Measurements from ENCODE around the gene ARHGEF3.

Gene ARHGEF3

DNA sequence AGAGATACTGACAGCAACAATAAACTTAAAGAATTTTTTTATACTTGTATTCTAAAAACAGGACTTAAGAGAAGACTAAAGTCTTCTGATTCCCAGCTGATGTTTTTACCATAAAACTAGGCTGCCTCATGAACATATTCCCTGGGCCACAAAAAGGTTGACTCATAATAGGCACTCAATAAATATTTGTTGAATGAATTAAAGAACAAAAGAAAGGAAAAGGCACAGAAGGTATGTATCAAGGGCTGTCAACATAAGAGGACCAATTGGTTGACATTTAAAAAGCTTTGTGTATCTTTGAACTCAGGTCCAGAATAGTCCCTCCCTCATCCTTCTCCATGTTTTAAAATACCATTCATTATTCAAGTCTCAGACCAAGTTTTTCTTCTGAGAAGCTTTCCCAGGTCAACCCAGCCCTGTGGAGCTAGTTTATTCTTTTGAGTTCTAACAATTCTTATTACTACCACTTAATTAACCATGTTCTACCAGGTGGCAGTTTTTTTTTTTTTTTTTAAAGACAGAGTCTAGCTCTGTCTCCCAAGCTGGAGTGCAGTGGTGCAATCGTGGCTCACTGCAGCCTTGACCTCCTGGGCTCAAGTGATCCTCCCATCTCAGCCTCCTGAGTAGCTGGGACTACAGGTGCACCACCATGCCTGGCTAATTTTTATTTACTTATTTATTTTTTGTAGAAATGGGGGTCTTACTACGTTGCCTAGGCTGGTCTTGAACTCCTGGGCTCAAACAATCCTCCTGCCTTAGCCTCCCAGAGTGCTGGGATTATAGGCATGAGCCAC, 17.5 kb upstream of the ARHGEF3 start:
- no peak for DNase-seq

DNA sequence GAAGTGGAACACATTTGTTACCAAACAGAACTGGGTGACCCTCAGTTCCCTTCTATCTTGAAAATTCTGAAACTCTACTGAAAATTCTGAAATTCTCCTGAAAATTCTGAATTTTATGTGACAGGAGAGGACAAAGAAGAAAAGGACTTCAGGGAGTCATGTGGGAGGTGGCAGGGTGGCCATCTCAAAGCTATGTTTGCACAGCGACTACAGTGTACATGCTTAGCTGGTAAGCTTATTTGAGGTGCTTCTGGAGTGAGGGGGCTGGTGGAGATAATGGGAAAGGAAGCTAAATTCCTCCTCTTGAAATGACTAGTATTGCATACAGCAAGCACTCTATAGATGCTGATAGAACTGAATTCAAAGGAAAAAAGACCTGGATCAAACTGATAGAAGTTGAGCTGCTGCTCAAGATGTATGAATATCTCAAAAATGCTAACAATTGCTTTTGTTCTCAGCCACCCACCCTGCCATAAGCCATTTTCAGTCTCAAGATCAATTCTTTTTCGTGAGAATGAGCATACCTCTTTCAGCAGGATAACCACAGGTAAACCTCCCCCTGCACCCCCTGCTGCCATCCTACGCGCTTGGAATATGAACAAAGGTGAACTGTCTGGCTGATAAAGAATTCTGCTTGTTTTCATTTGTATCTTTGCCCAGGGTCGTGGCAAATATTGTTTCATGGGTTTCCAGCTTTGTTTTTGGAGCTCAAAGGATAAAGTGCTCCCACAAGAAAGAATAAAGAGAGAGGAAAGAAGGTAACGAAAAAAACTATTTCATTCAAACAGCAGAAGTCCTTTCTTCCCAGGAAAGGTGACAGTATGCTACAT, 16.6 kb upstream of the ARHGEF3 start:
- DNase-seq = no peak

- no peak for DNase-seq
Measured at GRCh38 chr3:56817646-56818045, 15.9 kb upstream of the ARHGEF3 start.

DNA sequence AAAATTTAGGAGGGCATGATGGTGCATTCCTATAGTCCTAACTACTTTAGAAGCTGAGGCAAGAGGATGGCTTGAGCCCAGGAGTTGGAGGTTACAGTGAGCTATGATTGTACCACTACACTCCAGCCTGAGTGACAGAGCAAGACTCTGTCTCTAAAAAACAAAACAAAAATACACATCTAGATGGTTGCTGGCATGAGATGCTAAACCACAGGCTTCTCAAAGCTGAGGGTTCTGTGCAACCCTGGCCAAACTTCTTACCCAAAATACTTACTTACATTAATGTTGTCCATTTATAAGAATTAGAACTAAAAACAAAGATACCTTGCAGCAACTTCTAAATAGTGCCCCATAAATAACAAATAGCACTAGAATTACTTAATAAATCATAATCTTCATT, 14.3 kb upstream of the ARHGEF3 start:
- no peak for DNase-seq

DNA sequence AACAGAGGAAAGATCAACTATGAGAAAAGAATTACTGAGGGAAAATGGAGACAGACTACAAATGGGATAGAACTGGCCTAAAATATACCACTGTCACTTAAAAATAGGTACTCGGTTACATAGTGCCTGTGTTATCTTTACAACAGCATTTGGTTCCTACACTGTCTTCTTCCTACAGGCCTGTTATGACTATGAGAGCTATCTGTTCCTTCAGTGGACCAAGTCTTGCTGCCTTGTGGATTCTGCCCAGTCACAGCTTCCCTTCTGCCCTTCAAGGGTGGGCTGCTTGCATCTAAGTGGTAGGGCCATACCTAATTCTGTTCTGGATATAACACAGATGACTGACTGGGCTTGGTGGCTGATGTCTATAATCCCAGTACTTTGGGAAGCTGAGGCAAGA, 13.8 kb upstream of the ARHGEF3 start:
- DNase-seq = no peak

GRCh38 chr3:56813653-56813960, 11.9 kb upstream of the ARHGEF3 start:
- no peak for DNase-seq

- DNase-seq = no peak
Measured at GRCh38 chr3:56812754-56813652, 11.3 kb upstream of the ARHGEF3 start.

GRCh38 chr3:56811546-56812202, 9.9 kb upstream of the ARHGEF3 start:
- no peak for DNase-seq

- DNase-seq = no peak
Measured at GRCh38 chr3:56810577-56811545, 9.1 kb upstream of the ARHGEF3 start.

GRCh38 chr3:56806407-56806806, 4.7 kb upstream of the ARHGEF3 start:
- DNase-seq = peak; percentile 65

DNA sequence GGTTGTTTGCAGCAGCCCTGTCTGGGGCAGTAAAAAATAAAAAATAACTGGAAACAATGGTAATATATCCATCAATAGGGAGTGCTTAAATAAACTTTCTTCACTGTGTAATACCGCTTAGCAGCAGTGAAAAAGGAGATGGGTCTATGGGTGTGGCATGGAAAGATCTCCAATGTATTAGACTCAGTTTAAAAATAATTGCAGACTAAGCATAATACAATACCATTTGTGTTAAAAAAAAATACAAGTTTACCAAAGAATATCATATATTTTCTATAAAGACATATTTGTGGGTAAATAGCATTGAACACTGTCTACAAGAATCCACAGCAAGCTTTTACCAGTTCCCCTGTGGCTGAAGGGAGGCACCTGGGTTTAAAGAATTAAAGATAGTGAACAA, 1.0 kb upstream of the ARHGEF3 start:
- DNase-seq = no peak

GRCh38 chr3:56802378-56802745, 613 bp upstream of the ARHGEF3 start:
- DNase-seq = no peak

- DNase-seq = no peak
Measured at GRCh38 chr3:56800832-56801661, 702 bp downstream of the ARHGEF3 start.

DNA sequence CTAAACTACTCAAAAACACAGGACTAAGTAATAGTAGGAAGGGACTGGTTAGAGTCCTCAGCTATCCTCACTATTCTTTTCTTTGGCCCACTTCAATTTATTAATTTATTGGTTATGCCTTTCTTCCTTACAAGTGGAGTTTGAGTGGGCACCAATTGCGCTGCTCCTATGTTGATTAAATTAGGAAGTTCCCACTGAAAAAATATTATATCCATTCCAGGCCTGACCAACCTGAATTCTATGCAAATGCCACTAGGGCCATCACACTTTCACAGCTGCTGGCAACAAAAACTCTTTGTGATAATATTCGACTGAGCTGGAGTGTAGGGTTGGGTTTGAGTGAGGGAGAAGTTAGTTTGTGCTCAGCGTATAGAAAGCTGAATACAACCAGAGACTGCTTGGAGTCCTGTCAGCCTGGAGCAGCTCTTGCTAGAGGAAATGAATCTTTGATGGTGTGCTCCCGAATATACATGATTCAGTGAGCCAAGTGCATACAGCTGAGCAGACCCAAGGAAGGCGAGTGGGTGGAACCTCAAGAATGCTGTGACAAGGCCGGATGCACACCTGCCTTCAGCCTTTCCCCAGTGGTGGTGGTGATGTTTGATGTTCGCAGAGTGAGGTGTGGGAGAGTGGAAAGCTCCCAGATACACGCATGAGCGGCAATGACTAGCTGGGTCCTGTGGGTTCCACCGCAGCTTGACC, 1.5 kb downstream of the ARHGEF3 start:
- DNase-seq = peak; percentile 13

DNA sequence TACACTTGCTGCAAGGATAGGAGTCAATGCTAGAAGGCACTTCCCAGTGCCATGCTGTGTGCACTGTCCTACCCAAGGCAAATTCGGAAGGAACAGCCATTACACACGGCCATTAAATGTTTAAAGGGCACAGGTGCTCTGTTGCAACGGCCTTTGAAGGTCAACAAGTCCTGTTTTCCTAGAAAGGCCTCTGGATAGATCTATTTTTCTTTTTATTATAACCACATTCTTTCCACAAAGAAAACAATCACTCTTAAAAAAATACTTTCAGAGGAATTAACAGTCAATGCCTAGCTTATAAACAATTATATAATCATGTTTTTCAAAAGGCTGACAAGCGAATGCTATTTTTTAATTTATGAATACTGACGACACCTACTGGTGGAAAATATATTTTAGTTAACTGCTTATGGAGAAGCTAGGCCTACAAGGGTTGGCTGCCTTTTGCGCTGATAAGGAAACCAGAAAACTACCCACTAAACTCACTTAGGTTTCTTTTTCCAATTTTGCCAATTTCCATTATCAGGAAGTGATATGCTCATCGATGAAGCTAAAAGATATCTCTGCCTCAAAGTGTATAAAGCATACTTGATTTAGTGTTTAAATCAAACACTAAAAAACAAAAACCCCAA, 2.4 kb downstream of the ARHGEF3 start:
- peak; percentile 79 for DNase-seq

DNA sequence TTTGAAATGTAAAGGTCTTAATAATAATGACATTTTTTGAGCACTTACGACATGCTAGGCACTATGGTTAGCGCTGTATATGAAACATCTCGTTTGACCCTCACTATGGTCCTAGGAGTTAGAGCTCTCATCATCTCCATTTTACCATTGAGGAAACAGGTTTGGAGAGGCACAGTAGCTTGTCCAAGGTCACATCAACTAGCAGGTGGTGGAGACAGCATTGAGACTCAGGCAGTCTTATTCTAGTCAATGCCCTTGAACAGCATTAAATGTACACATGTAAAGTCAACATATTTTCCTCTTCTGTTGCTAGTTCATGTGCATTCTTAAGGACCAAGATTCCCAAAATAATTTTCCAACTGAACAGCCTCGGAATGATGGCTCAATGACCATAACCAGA, 4.8 kb downstream of the ARHGEF3 start:
- no peak for DNase-seq

DNA sequence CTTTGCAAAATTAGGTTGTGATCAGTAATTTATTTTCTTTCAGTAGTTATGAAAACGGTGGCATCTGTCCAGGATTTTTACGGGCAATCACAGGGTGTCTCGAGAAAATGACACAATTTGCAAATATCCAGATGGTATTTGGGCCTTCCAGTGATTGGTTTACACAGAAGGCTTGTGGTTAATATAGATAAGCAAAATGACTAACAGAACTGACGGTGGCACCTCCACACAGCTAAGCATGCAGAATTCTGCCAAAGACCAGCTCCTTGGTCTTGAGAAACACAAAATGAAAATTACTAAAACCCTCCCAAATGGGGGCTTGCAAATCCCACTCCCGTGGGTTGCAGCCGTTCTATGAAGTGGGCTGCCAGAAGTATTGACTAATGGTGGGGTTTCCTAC, 5.5 kb downstream of the ARHGEF3 start:
- DNase-seq = no peak

DNA sequence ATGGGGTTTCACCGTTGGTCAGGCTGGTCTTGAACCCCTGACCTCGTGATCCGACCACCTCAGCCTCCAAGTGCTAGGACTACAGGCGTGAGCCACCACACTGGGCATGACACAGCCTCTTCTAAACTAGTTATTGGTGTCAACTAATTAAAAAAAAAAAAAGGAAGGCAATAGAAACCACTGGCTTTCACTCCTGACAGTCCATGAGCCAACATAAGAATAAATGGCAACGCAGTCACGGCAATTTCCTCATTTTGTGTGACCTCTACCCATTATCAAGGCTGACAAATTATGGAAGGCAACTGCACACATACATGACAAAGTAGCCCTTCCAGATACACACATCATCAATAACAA, 5.9 kb downstream of the ARHGEF3 start:
- DNase-seq = no peak

GRCh38 chr3:56795097-56795828, 6.5 kb downstream of the ARHGEF3 start:
- DNase-seq = no peak

Measured in midbrain (tissue), 1 donor.